Brain microvascular endothelial cell (primary cell): ENCODE data around the gene NLRC3.

ENCODE experiments used
- DNase-seq: peaks from one replicate; pipeline ENCODE4 v3.0.0-alpha.2; 2020
- H3K27ac ChIP-seq: fragments of 250-450 bp; sonication (Bioruptor Pico); 2 replicates; pipeline ENCODE4 v1.5.1; 2020; ENCODE audit warnings: mild to moderate bottlenecking, moderate library complexity
- H3K27me3 ChIP-seq: fragments of 250-450 bp; sonication (Bioruptor Pico); replicated peaks from 2 replicates; pipeline ENCODE4 v1.5.1; 2020; ENCODE audit warnings: mild to moderate bottlenecking
- H3K36me3 ChIP-seq: fragments of 250-450 bp; sonication (Bioruptor Pico); replicated peaks from 2 replicates; pipeline ENCODE4 v1.5.1; 2020; ENCODE audit warnings: mild to moderate bottlenecking
- H3K4me3 ChIP-seq: 2 replicates; pipeline ENCODE4 v1.5.1; 2011; ENCODE audit warnings: low read depth, mild to moderate bottlenecking, control low read depth, low read length, moderate library complexity
- CTCF ChIP-seq: IDR thresholded peaks from 2 replicates; pipeline ENCODE4 v1.5.1; 2011; ENCODE audit warnings: low read depth, mild to moderate bottlenecking, moderate library complexity, low read length, control low read depth, inconsistent platforms; ENCODE audit errors: missing control alignments
- in situ Hi-C: cut with HindIII; loops from 2 replicates; pipeline ENCODE4 v1.10.0; 2017; ENCODE audit warnings: low sequenced_read_pairs, low pct_ligation_motif_present

Gene NLRC3

DNA sequence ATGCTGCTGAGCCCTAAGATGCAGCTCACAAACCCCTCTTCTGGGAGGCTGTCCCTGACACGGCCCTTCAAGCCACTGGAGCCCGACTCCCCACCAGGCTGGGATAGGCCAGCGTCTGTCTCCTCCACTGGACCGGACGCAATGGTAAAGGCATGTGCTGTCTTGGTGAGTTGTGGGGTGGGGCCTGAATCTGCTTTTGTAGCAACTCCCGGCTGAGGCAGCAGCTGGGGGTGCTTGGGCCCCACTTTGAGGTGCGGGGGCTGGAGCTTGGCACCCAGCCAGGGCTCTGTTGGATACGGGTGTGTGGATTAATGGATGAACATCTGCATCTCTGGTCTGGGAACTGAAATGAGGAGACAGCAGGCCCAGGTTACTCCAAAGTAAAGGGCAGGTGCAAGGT, 3.5 kb upstream of the NLRC3 start:
- no peak overlapping the region for H3K27ac ChIP-seq
- H3K27me3 ChIP-seq = no peaks in the 10 kb centered on the region
- TF ChIP-seq CTCF = no peak
- peak; percentile 25 for DNase-seq
- H3K4me3 ChIP-seq = no peak overlapping the region
- peaks cover 8% of the 10 kb centered on the region for H3K36me3 ChIP-seq
- in situ Hi-C loops = no loop called here

GRCh38 chr16:3580251-3580651, 3.0 kb upstream of the NLRC3 start:
- in situ Hi-C loops = no loop called here
- TF ChIP-seq CTCF = no peak
- no peak overlapping the region for H3K27ac ChIP-seq
- no peak overlapping the region for H3K4me3 ChIP-seq
- H3K36me3 ChIP-seq = peaks cover 8% of the 10 kb centered on the region
- no peak for DNase-seq
- H3K27me3 ChIP-seq = no peaks in the 10 kb centered on the region

DNA sequence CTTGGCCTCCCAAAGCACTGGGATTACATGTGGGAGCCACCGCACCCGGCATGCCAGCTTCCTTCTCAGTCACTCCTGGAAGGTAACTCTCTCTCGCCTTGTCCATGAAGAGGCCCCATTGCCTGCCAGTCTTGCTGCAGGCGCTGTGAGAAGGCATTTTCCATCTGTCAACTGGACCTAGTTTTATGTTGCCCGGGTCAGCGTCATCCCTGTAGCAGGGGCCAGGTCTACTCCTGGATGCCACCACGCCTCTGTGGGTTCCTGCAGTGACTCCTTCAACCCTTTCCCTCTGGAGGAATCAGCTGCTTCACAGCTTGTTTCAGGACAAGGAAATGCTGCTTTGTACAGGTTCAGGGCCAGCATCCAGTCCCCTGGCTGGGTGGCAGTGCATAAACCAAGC, 2.6 kb upstream of the NLRC3 start:
- Histone ChIP-seq H3K27ac (no peak overlapping the region), H3K36me3 (peaks cover 8% of the 10 kb centered on the region), H3K27me3 (no peaks in the 10 kb centered on the region), H3K4me3 (no peak overlapping the region)
- DNase-seq = no peak
- in situ Hi-C loops = no loop called here
- no peak for TF ChIP-seq CTCF

- peaks cover 8% of the 10 kb centered on the region for H3K36me3 ChIP-seq
- H3K4me3 ChIP-seq = no peak overlapping the region
- no peak for TF ChIP-seq CTCF
- no peak overlapping the region for H3K27ac ChIP-seq
- H3K27me3 ChIP-seq = no peaks in the 10 kb centered on the region
- in situ Hi-C loops = no loop called here
- DNase-seq = no peak
Observed at GRCh38 chr16:3578610-3579551, 1.7 kb upstream of the NLRC3 start.

- DNase-seq = no peak
- Histone ChIP-seq H3K27ac (no peak overlapping the region), H3K36me3 (peaks cover 6% of the 10 kb centered on the region), H3K4me3 (no peak overlapping the region), H3K27me3 (no peaks in the 10 kb centered on the region)
- in situ Hi-C loops = no loop called here
- no peak for TF ChIP-seq CTCF
Observed at GRCh38 chr16:3578121-3578520, 918 bp upstream of the NLRC3 start.
